Endothelial cell of umbilical vein (primary cell): ENCODE measurements around the gene IWS1. TPM values are rescaled to one million over a fixed set of nuclear protein-coding genes. Genes with fewer than 3 reads are reported as not detected.
"Not testable (repeated sequence)": the region's sequence is repeated elsewhere in the genome, so short reads cannot be mapped to it uniquely, and the experiment has no call there.

ENCODE experiments used
- BruUV-seq: library from RNA; stranded (reverse); fragments of 400-500 nt; replicated peaks from 2 replicates; lab custom pipeline; 2021; lab: Mats Ljungman, UMichigan
- CTCF ChIA-PET: fragments of 300-600, 350-600 bp; sonication (Branson Sonifier 250); formaldehyde crosslinking; loops from one replicate; lab custom pipeline; 2021; ENCODE audit warnings: antibody characterized with exemption, inconsistent platforms; lab: Charles Lee
- POLR2A ChIA-PET: fragments of 300-600, 350-600 bp; sonication (Branson Sonifier 250); formaldehyde crosslinking; loops from one replicate; lab custom pipeline; 2021; ENCODE audit warnings: antibody characterized with exemption, inconsistent platforms; lab: Charles Lee
- DNase-seq: peaks from one replicate; pipeline ENCODE4 v3.0.0-alpha.2; 2011; ENCODE audit warnings: low read depth, low spot score
- FAIRE-seq: peaks from 2 replicates; lab custom pipeline; 2011; peaks lifted over from hg19 to GRCh38; lab: Jason Lieb, UNC
- H2AFZ ChIP-seq: 2 replicates; pipeline ENCODE4 v1.6.0; 2012; ENCODE audit warnings: low read depth, low read length, control low read depth, inconsistent platforms
- H3K27ac ChIP-seq: 2 replicates; pipeline ENCODE4 v1.5.1; 2011; ENCODE audit warnings: low read depth, mild to moderate bottlenecking, control low read depth, low read length, moderate library complexity; ENCODE audit not compliant: insufficient read depth
- H3K27me3 ChIP-seq, 2 experiments: 2 replicates each; pipeline versions ENCODE4 v1.6.0 to v1.6.1; 2011; ENCODE audit warnings: low read length in 2 of 2, mixed read lengths in 1 of 2; ENCODE audit not compliant: control insufficient read depth in 2 of 2, insufficient read depth in 2 of 2
- H3K36me3 ChIP-seq, 2 experiments: 2 replicates in 1 of 2; 3 replicates in 1 of 2; pipeline ENCODE4 v1.5.1; 2011; ENCODE audit warnings: low read length in 2 of 2, mild to moderate bottlenecking in 1 of 2, moderate library complexity in 1 of 2; ENCODE audit not compliant: control insufficient read depth in 2 of 2, insufficient read depth in 2 of 2; ENCODE audit errors: extremely low read depth in 1 of 2
- H3K4me1 ChIP-seq: 3 replicates; pipeline ENCODE4 v1.5.1; 2011; ENCODE audit warnings: mild to moderate bottlenecking, low read length; ENCODE audit not compliant: control insufficient read depth, insufficient read depth; ENCODE audit errors: extremely low read depth
- H3K4me2 ChIP-seq: 2 replicates; pipeline ENCODE4 v1.6.1; 2011; ENCODE audit warnings: low read length, control low read depth, mixed read lengths; ENCODE audit not compliant: insufficient read depth
- H3K4me3 ChIP-seq, 3 experiments: fragments of 200-600 bp in 1 of 3; sonication (generic), shearing (Covaris generic) in 1 of 3; replicated peaks in 1 of 3; 2 replicates each; pipeline ENCODE4 v1.5.1; 2011 to 2016; ENCODE audit warnings: control low read depth in 3 of 3, low read length in 3 of 3, mild to moderate bottlenecking in 2 of 3, inconsistent platforms in 1 of 3, low read depth in 1 of 3, moderate library complexity in 1 of 3; ENCODE audit not compliant: insufficient read depth in 1 of 3
- H3K79me2 ChIP-seq: 2 replicates; pipeline ENCODE4 v1.6.0; 2012; ENCODE audit warnings: low read length, inconsistent platforms; ENCODE audit not compliant: control insufficient read depth, insufficient read depth
- H3K9ac ChIP-seq: replicated peaks from 2 replicates; pipeline ENCODE3; 2011; ENCODE audit warnings: low read length, control low read depth; ENCODE audit not compliant: insufficient read depth; ENCODE audit errors: extremely low read depth
- H3K9me1 ChIP-seq: replicated peaks from 3 replicates; pipeline ENCODE4 v1.6.0; 2011; ENCODE audit warnings: mild to moderate bottlenecking, low read length; ENCODE audit not compliant: control insufficient read depth, insufficient read depth; ENCODE audit errors: extremely low read depth
- H3K9me3 ChIP-seq: replicated peaks from 2 replicates; pipeline ENCODE4 v1.5.1; 2012; ENCODE audit warnings: low read length, inconsistent platforms; ENCODE audit not compliant: control insufficient read depth, insufficient read depth
- H4K20me1 ChIP-seq: replicated peaks from 2 replicates; pipeline ENCODE3; 2011; ENCODE audit warnings: mild to moderate bottlenecking, low read length; ENCODE audit not compliant: control insufficient read depth, insufficient read depth; ENCODE audit errors: extremely low read depth
- JUN ChIP-seq: IDR thresholded peaks from 2 replicates; pipeline ENCODE4 v1.6.1; 2011; ENCODE audit warnings: borderline replicate concordance, low read depth; ENCODE audit not compliant: insufficient read length, insufficient read depth
- dilution Hi-C: fragments of 300-500 bp; cut with MboI; formaldehyde crosslinking; loops from one replicate; pipeline ENCODE4 v1.15.0; 2019; ENCODE audit warnings: low sequenced_read_pairs; ENCODE audit not compliant: extremely low pct_ligation_motif_present
- intact Hi-C: fragments of 100-400 bp; cut with micrococcal nuclease; formaldehyde crosslinking; loops from one replicate; pipeline ENCODE4 v1.10.0; 2022
- polyA plus RNA-seq, 4 experiments: library from polyadenylated mRNA; depleted of rRNA in 3 of 4; stranded (reverse) in 3 of 4; unstranded in 1 of 4; fragments of >200 nt; gene quantifications; 2 replicates each; pipeline versions ENCODE4 v1.2.1 to v1.2.3, GENCODE V29; 2011 to 2012; ENCODE audit warnings: missing spikeins in 1 of 4
- total RNA-seq: library from RNA; stranded (reverse); gene quantifications from 2 replicates; pipeline ENCODE4 v1.2.3, GENCODE V29; 2021

IWS1 gene
- total and polyA plus RNA-seq, 2 donors (not counting 3 experiments of a cell fraction or from before 2014, with no cell fraction given) = 14.7 to 51.0 TPM

DNA sequence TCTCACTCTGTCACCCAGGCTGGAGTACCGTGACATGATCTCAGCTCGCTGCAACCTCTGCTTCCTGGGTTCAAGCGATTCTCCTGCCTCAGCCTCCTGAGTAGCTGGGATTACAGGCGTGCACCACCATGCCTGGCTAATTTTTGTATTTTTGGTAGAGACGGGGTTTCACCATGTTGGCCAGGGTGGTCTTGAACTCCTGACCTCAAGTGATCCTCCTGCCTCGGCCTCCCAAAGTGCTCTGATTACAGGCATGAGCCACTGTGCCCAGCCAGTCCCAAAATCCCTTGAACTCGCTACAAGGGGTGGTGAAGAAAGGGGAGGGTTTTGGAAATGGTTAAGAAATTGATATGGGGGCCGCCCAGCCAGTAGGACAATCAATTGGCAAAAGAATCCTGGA lies 73.9 kb downstream of the IWS1 start:
- DNase-seq, H3K9ac ChIP-seq, H4K20me1 ChIP-seq, H3K4me1 ChIP-seq, dilution Hi-C loops, H3K4me3 ChIP-seq, H3K27ac ChIP-seq, FAIRE-seq, H3K9me3 ChIP-seq, POLR2A ChIA-PET, H3K9me1 ChIP-seq, BruUV-seq, H3K79me2 ChIP-seq, H2AFZ ChIP-seq, H3K36me3 ChIP-seq, H3K27me3 ChIP-seq, H3K4me2 ChIP-seq: not testable (repeated sequence)
- CTCF ChIA-PET = interaction anchor here (1.3 to 3.4 kb wide), 4 partner anchors 19 to 128 kb away, joined by 3 to 25 read pairs (median 6); no protein-coding TSS in a partner anchor
- intact Hi-C loops = loop anchor here (2.0 kb wide), 1 partner anchor 98 kb away; no protein-coding TSS in a partner anchor

DNA sequence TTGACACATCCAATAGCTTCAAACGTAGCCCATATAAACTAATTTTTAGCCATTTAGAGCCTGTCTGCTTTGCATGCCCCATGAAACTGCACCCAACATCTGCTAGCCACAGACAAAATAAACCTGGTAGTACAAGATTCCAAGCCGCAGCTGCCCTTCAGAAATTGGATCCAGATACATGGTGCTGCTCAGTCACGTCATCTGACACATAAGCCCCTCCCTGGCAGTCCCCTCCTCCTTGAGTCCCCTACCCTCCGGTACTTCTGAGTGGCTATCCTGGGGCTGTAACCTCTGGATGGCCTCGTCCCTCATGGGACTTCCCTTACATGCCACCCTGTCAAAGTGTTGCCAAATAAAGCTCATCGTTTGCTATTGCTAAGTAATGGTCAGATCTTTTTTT lies 74.3 kb downstream of the IWS1 start:
- ChIA-PET CTCF (interaction anchor here (1.3 to 3.4 kb wide), 4 partner anchors 19 to 128 kb away, joined by 3 to 25 read pairs (median 6); no protein-coding TSS in a partner anchor), POLR2A (no interaction called here)
- Histone ChIP-seq H3K9ac (no peak overlapping the region), H3K9me3 (no peaks in the 10 kb centered on the region), H3K27me3 (no peaks in the 10 kb centered on the region), H3K27ac (no peak overlapping the region), H3K4me2 (no peak overlapping the region), H3K36me3 (no peaks in the 10 kb centered on the region), H2AFZ (no peak overlapping the region), H3K79me2 (no peaks in the 10 kb centered on the region), H3K9me1 (no peaks in the 10 kb centered on the region), H3K4me1 (no peaks in the 10 kb centered on the region), H3K4me3 (no peak overlapping the region), H4K20me1 (no peaks in the 10 kb centered on the region)
- no peak for DNase-seq
- no TSS peak for BruUV-seq
- intact Hi-C loops = loop anchor here (2.0 kb wide), 1 partner anchor 97 kb away; no protein-coding TSS in a partner anchor
- no peak for TF ChIP-seq JUN
- no peak for FAIRE-seq
- dilution Hi-C loops = no loop called here
